ENCODE data around the gene HMGN3.

DNA sequence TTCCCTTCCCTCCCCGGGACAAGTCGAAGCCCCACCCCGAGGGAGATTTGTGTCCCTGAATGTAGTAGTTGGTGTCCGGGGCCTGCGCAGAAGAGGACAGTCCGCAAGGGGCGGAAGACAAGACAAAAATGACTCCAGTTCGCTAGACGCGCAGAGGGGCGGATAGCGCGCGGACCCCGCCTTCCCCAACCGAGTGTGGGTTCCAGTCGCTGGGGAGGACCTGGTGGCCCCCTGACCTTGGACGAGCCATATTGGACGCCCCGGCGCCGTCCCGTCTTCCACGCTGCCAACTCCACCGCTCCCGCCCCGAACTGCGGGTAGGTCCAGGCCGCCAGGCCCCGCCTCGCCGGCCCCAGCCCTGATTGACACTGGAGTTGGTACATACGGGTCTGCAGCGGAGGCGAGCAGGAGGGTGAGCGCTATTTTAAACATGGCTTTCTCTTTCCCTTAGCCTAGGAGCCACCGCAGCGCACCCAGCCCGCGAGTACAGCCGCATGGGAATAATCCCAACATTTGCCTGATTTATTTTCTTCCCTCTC is 802 bp downstream of the HMGN3 start:
- TF ChIP-seq, protein P1, sequence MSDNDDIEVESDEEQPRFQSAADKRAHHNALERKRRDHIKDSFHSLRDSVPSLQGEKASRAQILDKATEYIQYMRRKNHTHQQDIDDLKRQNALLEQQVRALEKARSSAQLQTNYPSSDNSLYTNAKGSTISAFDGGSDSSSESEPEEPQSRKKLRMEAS (IDR thresholded peaks at IDR 0.05; ENCODE audit: insufficient read depth, insufficient read length), result no peak
- peak; percentile 89 for TF ChIP-seq POLR2A (IDR thresholded peaks at IDR 0.05; ENCODE audit: low read depth, low read length)
- TF ChIP-seq, protein P2, sequence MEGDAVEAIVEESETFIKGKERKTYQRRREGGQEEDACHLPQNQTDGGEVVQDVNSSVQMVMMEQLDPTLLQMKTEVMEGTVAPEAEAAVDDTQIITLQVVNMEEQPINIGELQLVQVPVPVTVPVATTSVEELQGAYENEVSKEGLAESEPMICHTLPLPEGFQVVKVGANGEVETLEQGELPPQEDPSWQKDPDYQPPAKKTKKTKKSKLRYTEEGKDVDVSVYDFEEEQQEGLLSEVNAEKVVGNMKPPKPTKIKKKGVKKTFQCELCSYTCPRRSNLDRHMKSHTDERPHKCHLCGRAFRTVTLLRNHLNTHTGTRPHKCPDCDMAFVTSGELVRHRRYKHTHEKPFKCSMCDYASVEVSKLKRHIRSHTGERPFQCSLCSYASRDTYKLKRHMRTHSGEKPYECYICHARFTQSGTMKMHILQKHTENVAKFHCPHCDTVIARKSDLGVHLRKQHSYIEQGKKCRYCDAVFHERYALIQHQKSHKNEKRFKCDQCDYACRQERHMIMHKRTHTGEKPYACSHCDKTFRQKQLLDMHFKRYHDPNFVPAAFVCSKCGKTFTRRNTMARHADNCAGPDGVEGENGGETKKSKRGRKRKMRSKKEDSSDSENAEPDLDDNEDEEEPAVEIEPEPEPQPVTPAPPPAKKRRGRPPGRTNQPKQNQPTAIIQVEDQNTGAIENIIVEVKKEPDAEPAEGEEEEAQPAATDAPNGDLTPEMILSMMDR (IDR thresholded peaks at IDR 0.05; ENCODE audit: extremely low read depth in 1 of 2, insufficient read depth in 1 of 2, low read depth in 1 of 2, low read length in 2 of 2), result peak in 1 of 2 donors; percentile 26
- no peak for TF ChIP-seq EZH2 (IDR thresholded peaks at IDR 0.05; ENCODE audit: borderline replicate concordance, low read depth, low read length, severe bottlenecking)
- TF ChIP-seq POLR2AphosphoS5 (IDR thresholded peaks at IDR 0.05; ENCODE audit: insufficient read depth, low read depth, low read length), result peak; percentile 87
- no peak for TF ChIP-seq FOS (IDR thresholded peaks at IDR 0.05; ENCODE audit: borderline replicate concordance, insufficient read depth, low read length)
- no peak for TF ChIP-seq MYC (IDR thresholded peaks at IDR 0.05; ENCODE audit: low read depth, low read length)
- no peak for TF ChIP-seq JUN (IDR thresholded peaks at IDR 0.05; ENCODE audit: borderline replicate concordance, insufficient read depth, insufficient read length, low read depth)
- no peak for TF ChIP-seq GATA2 (IDR thresholded peaks at IDR 0.05; ENCODE audit: insufficient read depth, insufficient read length, low read depth, low read length)
